Parathyroid adenoma (tissue), 2 donors: Measurements from ENCODE around the gene ESRRA.
A peak's percentile ranks its signal among the peaks of the same experiment; 100 is the strongest.

Experiments used
- H2AFZ ChIP-seq: fragments of 300-600 bp; sonication (generic); one replicate; pipeline ENCODE4 v1.7.0; 2017; ENCODE audit warnings: antibody characterized with exemption, mild to moderate bottlenecking
- H3K27ac ChIP-seq: fragments of 300-600 bp; sonication (generic); one replicate; pipeline ENCODE4 v1.7.0; 2017
- H3K27me3 ChIP-seq: fragments of 300-600 bp; sonication (generic); one replicate; pipeline ENCODE4 v1.7.0; 2017; ENCODE audit warnings: low read length; ENCODE audit not compliant: control insufficient read depth, insufficient read depth
- H3K36me3 ChIP-seq: fragments of 300-600 bp; sonication (generic); one replicate; pipeline ENCODE4 v1.7.0; 2017; ENCODE audit warnings: low read length; ENCODE audit not compliant: control insufficient read depth, insufficient read depth
- H3K4me1 ChIP-seq: fragments of 300-600 bp; sonication (generic); one replicate; pipeline ENCODE4 v1.7.0; 2017; ENCODE audit warnings: control low read depth
- H3K4me2 ChIP-seq: fragments of 300-600 bp; sonication (generic); one replicate; pipeline ENCODE4 v1.7.0; 2017; ENCODE audit warnings: low read length
- H3K4me3 ChIP-seq: fragments of 300-600 bp; sonication (generic); one replicate; pipeline ENCODE4 v1.7.0; 2017; ENCODE audit warnings: low read depth, low read length
- H3K79me2 ChIP-seq: fragments of 300-600 bp; sonication (generic); one replicate; pipeline ENCODE4 v1.7.0; 2017; ENCODE audit warnings: control low read depth
- H3K9ac ChIP-seq: fragments of 300-600 bp; sonication (generic); one replicate; pipeline ENCODE4 v1.7.0; 2017; ENCODE audit warnings: mild to moderate bottlenecking
- H3K9me3 ChIP-seq: fragments of 300-600 bp; sonication (generic); one replicate; pipeline ENCODE4 v1.7.0; 2017; ENCODE audit warnings: low read length; ENCODE audit not compliant: control insufficient read depth
- TF ChIP-seq, protein P1 (sequence below): fragments of 300-600 bp; sonication (generic); IDR thresholded peaks from one replicate; pipeline ENCODE4 v1.7.0; 2017; ENCODE audit warnings: antibody characterized with exemption, mild to moderate bottlenecking
- donor health status: primary hyperparathyroidism.

Gene ESRRA

DNA sequence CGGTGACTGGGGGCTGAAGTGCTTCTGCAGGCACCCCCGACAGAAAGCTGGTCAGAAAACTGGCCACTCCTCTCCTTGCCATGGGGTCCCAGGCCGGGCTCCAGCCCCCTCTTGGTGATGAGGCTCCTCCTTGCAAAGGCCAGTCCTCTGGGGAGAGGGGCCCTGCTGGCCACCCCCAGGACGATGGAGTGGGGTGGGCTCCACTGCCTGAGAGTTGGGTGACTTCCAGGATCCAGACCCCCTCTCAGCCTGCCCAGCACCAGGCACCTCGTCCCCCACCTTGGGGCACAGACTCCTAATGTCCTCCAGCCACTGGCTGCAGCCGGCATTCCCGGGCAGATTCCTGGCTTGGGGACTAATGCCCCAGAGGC is 53.2 kb downstream of the ESRRA start:
- Histone ChIP-seq H3K9me3 (no peaks in the 10 kb centered on the region), H3K27me3 (no peaks in the 10 kb centered on the region), H2AFZ (peak overlapping the region; percentile 86), H3K9ac (peak overlapping the region; percentile 37), H3K4me1 (peaks cover 4% of the 10 kb centered on the region), H3K79me2 (no peaks in the 10 kb centered on the region), H3K4me3 (peak overlapping the region; percentile 48), H3K36me3 (no peaks in the 10 kb centered on the region), H3K4me2 (peak overlapping the region; percentile 74), H3K27ac (peak overlapping the region; percentile 36)
- TF ChIP-seq, protein P1, sequence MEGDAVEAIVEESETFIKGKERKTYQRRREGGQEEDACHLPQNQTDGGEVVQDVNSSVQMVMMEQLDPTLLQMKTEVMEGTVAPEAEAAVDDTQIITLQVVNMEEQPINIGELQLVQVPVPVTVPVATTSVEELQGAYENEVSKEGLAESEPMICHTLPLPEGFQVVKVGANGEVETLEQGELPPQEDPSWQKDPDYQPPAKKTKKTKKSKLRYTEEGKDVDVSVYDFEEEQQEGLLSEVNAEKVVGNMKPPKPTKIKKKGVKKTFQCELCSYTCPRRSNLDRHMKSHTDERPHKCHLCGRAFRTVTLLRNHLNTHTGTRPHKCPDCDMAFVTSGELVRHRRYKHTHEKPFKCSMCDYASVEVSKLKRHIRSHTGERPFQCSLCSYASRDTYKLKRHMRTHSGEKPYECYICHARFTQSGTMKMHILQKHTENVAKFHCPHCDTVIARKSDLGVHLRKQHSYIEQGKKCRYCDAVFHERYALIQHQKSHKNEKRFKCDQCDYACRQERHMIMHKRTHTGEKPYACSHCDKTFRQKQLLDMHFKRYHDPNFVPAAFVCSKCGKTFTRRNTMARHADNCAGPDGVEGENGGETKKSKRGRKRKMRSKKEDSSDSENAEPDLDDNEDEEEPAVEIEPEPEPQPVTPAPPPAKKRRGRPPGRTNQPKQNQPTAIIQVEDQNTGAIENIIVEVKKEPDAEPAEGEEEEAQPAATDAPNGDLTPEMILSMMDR: no peak

DNA sequence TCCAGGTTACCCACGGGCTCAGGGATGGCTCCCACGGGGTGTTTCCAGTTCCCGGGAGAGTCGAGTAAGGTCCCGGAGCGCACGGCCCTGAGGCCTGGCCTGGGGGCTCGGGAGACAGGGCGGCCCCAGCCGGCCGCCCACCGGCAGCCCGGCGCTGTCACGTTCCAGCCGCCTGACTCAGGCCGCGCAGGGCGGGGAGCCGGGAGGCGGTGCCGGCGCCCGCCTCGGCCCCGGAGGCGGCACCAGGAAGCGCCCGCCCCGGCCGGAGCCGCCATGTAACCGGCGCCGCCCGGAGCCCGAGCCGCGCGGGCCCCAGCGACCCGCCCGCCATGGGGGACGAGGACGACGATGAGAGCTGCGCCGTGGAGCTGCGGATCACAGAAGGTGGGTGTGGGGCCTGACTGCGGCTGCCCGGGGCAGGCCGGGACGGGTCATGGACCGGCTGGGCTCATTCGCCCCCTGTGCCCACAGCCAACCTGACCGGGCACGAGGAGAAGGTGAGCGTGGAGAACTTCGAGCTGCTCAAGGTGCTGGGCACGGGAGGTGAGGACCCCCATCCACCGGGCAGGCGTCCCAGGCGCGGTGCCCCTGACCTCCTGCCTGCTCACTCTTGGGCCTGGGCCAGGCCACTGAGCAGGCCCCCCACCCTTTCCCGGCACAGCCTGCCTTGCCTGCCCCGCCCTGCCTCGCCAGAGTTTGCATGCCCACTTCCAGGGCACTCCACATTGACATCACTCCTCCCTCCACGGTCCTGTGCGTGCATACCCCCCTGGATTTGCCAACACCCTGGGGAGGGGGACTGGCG is 53.8 kb downstream of the ESRRA start, which contains the start of gene RPS6KA4:
Gene RPS6KA4 (plus strand): TSS at position 256 of the 805 bp plus-strand sequence. CDS start 74 bp downstream, at position 330.
- Histone ChIP-seq H3K4me2 (peak within 1 kb of the TSS; percentile 83), H3K36me3 (no peaks in the 10 kb centered on the region), H3K4me1 (peaks cover 4% of the 10 kb centered on the region)

DNA sequence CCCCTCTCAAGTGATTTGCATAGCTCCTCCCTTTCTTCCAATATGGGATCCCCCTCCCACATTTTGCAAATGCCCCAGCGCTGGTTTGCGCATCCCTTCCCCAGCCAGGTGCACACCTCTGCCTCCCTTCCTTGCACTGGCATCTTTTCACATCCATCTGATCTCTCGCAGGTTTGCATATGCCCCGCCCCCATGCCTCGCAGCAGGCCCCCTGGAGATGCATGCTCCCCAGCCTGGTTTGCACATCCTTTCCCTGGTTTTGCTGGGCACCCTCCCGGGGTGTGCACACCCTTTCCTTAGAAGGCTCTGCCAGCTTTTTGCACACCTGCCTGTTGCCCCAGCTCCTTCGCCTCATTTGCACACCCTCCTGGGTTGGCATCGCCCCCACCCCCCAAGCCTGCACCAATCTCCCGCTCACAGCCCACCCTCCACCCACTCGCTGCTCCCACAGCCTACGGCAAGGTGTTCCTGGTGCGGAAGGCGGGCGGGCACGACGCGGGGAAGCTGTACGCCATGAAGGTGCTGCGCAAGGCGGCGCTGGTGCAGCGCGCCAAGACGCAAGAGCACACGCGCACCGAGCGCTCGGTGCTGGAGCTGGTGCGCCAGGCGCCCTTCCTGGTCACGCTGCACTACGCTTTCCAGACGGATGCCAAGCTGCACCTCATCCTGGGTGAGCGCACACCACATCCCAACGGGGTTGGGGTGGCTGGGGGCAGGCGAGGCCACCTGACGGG is 54.6 kb downstream of the ESRRA start:
- H3K27me3 ChIP-seq: no peaks in the 10 kb centered on the region
- TF ChIP-seq, protein P1: no peak
- H3K79me2 ChIP-seq: no peaks in the 10 kb centered on the region
- no peak overlapping the region for H3K9ac ChIP-seq
- no peaks in the 10 kb centered on the region for H3K9me3 ChIP-seq
- no peaks in the 10 kb centered on the region for H3K36me3 ChIP-seq
- H3K4me2 ChIP-seq: peak overlapping the region; percentile 83
- no peak overlapping the region for H2AFZ ChIP-seq
- H3K27ac ChIP-seq: no peak overlapping the region
- peaks cover 4% of the 10 kb centered on the region for H3K4me1 ChIP-seq
- peak overlapping the region; percentile 64 for H3K4me3 ChIP-seq

More for the DNA sequence above, 53.8 kb downstream of the ESRRA start, which contains the start of gene RPS6KA4:
- Histone ChIP-seq H2AFZ (peak within 1 kb of the TSS; percentile 86), H3K27ac (peak within 1 kb of the TSS; percentile 36), H3K9ac (peak within 1 kb of the TSS; percentile 53), H3K9me3 (no peaks in the 10 kb centered on the region), H3K4me3 (peak within 1 kb of the TSS; percentile 64), H3K79me2 (no peaks in the 10 kb centered on the region), H3K27me3 (no peaks in the 10 kb centered on the region)
- TF ChIP-seq, protein P1: no peak

DNA sequence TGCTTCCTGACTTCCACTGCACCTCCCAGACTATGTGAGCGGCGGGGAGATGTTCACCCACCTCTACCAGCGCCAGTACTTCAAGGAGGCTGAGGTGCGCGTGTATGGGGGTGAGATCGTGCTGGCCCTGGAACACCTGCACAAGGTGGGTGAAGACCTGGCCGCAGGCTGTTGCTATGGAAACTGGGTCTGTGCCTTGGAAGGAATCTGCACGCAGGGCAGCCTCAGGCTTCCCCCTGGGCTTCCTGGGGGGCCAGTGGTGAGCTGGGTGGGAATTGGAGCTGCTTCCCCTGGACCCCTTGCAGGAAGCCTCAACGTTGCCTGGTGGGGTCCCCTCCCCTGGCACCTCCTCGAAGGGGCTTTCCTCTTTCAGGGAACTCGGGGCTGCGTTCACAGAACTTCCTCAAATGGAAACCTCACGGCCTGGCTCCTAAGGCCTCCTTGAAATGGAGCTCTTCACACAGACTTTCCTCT is 55.2 kb downstream of the ESRRA start:
- Histone ChIP-seq H3K4me3 (no peak overlapping the region), H3K4me2 (no peak overlapping the region), H3K36me3 (no peaks in the 10 kb centered on the region), H2AFZ (no peak overlapping the region), H3K9me3 (no peaks in the 10 kb centered on the region), H3K4me1 (peaks cover 4% of the 10 kb centered on the region), H3K27me3 (no peaks in the 10 kb centered on the region), H3K27ac (no peak overlapping the region), H3K9ac (no peak overlapping the region), H3K79me2 (no peaks in the 10 kb centered on the region)
- TF ChIP-seq, protein P1: no peak
